ENCODE results near the gene PDYN. TPM values are rescaled to one million over a fixed set of nuclear protein-coding genes. Genes with fewer than 3 reads are reported as not detected.

The PDYN gene
- total and polyA plus RNA-seq, 2 donors (not counting 1 experiment from before 2014, with no cell fraction given): not detected

GRCh38 chr20:1934156-1934555 is 59.7 kb downstream of the PDYN start:
- Histone ChIP-seq H3K4me1 (ENCODE audit: control insufficient read depth in 2 of 2, insufficient read depth in 2 of 2, low read length in 2 of 2) (no peaks in the 10 kb centered on the region), H3K9ac (ENCODE audit: low read length) (no peak overlapping the region), H3K27me3 (replicated peaks in 1 of 4; ENCODE audit: control extremely low read depth in 1 of 4, control insufficient read depth in 3 of 4, insufficient read depth in 4 of 4, low read length in 3 of 4) (no peaks in the 10 kb centered on the region), H3K79me2 (ENCODE audit: control insufficient read depth, insufficient read depth, low read length) (no peaks in the 10 kb centered on the region), H3K9me3 (ENCODE audit: control extremely low read depth in 1 of 3, control insufficient read depth in 2 of 3, insufficient read depth in 1 of 3, low read length in 2 of 3) (no peaks in the 10 kb centered on the region), H3K4me2 (replicated peaks; ENCODE audit: low read depth, low read length, poor library complexity, severe bottlenecking) (no peak overlapping the region), H2AFZ (ENCODE audit: insufficient read depth, low read depth, low read length, poor library complexity, severe bottlenecking) (no peak overlapping the region), H3K36me3 (replicated peaks in 1 of 2; ENCODE audit: control extremely low read depth in 1 of 2, control insufficient read depth in 1 of 2, extremely low read depth in 1 of 2, insufficient read depth in 2 of 2, low read length in 1 of 2) (no peaks in the 10 kb centered on the region), H3K27ac (ENCODE audit: low read length in 2 of 2) (no peak overlapping the region), H3K4me3 (ENCODE audit: control extremely low read depth in 1 of 5, extremely low read depth in 1 of 5, insufficient read depth in 1 of 5, low read depth in 2 of 5, low read length in 4 of 5) (no peak overlapping the region), H4K20me1 (ENCODE audit: control insufficient read depth, insufficient read depth, low read length, poor library complexity, severe bottlenecking) (no peaks in the 10 kb centered on the region)
- Mint-ChIP-seq H3K4me3 (no peak overlapping the region), H3K27me3 (no peaks in the 10 kb centered on the region), H3K9me3 (ENCODE audit: insufficient read depth) (no peaks in the 10 kb centered on the region), H3K27ac (no peak overlapping the region), H3K4me1 (peaks cover 3% of the 10 kb centered on the region)
- CTCF ChIA-PET: no interaction called here
- ATAC-seq (ENCODE audit: low read depth) (no peak), DNase-seq (no peak)
- WGBS (ENCODE audit: insufficient coverage): no CpG with 5 or more reads among the region's 1 CpG
- POLR2A ChIA-PET: no interaction called here
- TF ChIP-seq EZH2 (IDR thresholded peaks at IDR 0.05; ENCODE audit: borderline replicate concordance, insufficient read depth, low read depth, low read length, poor library complexity, severe bottlenecking): no peak
- no peak for TF ChIP-seq CTCF (IDR thresholded peaks at IDR 0.05)
- intact Hi-C loops (cut with micrococcal nuclease): no loop called here

GRCh38 chr20:1933465-1933870 is 60.4 kb downstream of the PDYN start:
- intact Hi-C loops (cut with micrococcal nuclease): no loop called here
- Histone ChIP-seq H4K20me1 (ENCODE audit: control insufficient read depth, insufficient read depth, low read length, poor library complexity, severe bottlenecking) (no peaks in the 10 kb centered on the region), H3K4me1 (ENCODE audit: control insufficient read depth in 2 of 2, insufficient read depth in 2 of 2, low read length in 2 of 2) (no peaks in the 10 kb centered on the region), H3K79me2 (ENCODE audit: control insufficient read depth, insufficient read depth, low read length) (no peaks in the 10 kb centered on the region), H2AFZ (ENCODE audit: insufficient read depth, low read depth, low read length, poor library complexity, severe bottlenecking) (no peak overlapping the region), H3K4me2 (replicated peaks; ENCODE audit: low read depth, low read length, poor library complexity, severe bottlenecking) (no peak overlapping the region), H3K36me3 (replicated peaks in 1 of 2; ENCODE audit: control extremely low read depth in 1 of 2, control insufficient read depth in 1 of 2, extremely low read depth in 1 of 2, insufficient read depth in 2 of 2, low read length in 1 of 2) (no peaks in the 10 kb centered on the region), H3K9ac (ENCODE audit: low read length) (no peak overlapping the region), H3K27me3 (replicated peaks in 1 of 4; ENCODE audit: control extremely low read depth in 1 of 4, control insufficient read depth in 3 of 4, insufficient read depth in 4 of 4, low read length in 3 of 4) (no peaks in the 10 kb centered on the region), H3K4me3 (ENCODE audit: control extremely low read depth in 1 of 5, extremely low read depth in 1 of 5, insufficient read depth in 1 of 5, low read depth in 2 of 5, low read length in 4 of 5) (no peak overlapping the region), H3K9me3 (ENCODE audit: control extremely low read depth in 1 of 3, control insufficient read depth in 2 of 3, insufficient read depth in 1 of 3, low read length in 2 of 3) (no peaks in the 10 kb centered on the region), H3K27ac (ENCODE audit: low read length in 2 of 2) (no peak overlapping the region)
- Mint-ChIP-seq H3K27me3 (no peaks in the 10 kb centered on the region), H3K4me3 (no peak overlapping the region), H3K27ac (no peak overlapping the region), H3K9me3 (ENCODE audit: insufficient read depth) (no peaks in the 10 kb centered on the region), H3K4me1 (peaks cover 7% of the 10 kb centered on the region)
- ATAC-seq (ENCODE audit: low read depth): no peak
- ChIA-PET CTCF (no interaction called here), POLR2A (no interaction called here)
- WGBS (ENCODE audit: insufficient coverage): 94% methylated on average over 8 of the region's 9 CpGs
- TF ChIP-seq EZH2 (IDR thresholded peaks at IDR 0.05; ENCODE audit: borderline replicate concordance, insufficient read depth, low read depth, low read length, poor library complexity, severe bottlenecking) (no peak), CTCF (IDR thresholded peaks at IDR 0.05) (no peak)
- DNase-seq: no peak

Measured in B cell (primary cell).